ENCODE results near the gene CHIT1.

CHIT1 gene

GRCh38 chr1:203274603-203275381 lies 45.3 kb upstream of the CHIT1 start:
- no peaks in the 10 kb centered on the region for H3K36me3 ChIP-seq (ENCODE audit: insufficient read depth, insufficient read length, low read length)
- TF ChIP-seq SUZ12 (IDR thresholded peaks at IDR 0.05; ENCODE audit: extremely low read depth, insufficient read depth, insufficient read length) = no peak
- H3K4me1 ChIP-seq (ENCODE audit: insufficient read depth, insufficient read length) = peaks cover 13% of the 10 kb centered on the region
- no peak overlapping the region for H3K9ac ChIP-seq (ENCODE audit: insufficient read length, low read depth)
- peaks cover 41% of the 10 kb centered on the region for H3K27me3 ChIP-seq (ENCODE audit: insufficient read depth, insufficient read length)
- DNase-seq (ENCODE audit: low read depth, low spot score) = no peak
- no peak overlapping the region for H3K4me3 ChIP-seq (ENCODE audit: insufficient read length, low read depth)
- no peaks in the 10 kb centered on the region for H3K9me3 ChIP-seq (ENCODE audit: insufficient read depth, low read length)

DNA sequence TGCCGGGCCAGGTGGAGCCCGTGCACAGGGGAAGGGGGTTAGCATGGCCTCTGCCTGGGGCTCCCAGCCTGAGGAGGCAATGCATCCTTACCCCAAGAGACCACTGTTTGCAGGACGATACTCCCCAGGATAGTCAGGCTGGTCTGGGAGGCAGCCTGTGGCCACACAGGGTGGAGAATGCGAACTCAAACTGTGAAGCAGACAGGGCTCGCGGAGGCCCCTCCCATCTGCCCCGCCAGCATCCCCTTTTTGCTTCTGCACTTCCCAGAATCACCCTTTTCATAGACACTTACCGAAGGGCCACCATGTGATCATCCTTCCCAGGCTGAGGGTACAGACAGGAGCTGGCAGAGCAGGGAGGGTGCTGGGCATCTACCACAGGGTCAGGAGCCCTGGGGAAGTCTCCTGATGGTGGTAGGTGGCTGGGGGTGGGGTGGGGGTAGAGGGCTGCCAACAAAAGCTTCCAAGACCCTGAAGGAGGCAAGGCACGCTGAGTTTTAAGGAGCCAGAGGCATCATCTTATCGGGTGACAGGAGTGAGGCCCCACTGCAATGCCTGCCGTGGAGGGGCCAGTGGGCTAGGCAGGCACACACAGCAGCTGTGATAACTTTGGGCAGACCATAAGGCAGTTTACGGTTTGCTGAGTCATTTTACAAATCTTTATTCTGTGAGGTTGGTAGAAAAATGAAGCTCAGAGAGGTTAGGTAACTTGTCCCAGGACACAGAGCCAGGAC lies 44.6 kb upstream of the CHIT1 start:
- H3K9me3 ChIP-seq (ENCODE audit: insufficient read depth, low read length) = no peaks in the 10 kb centered on the region
- H3K36me3 ChIP-seq (ENCODE audit: insufficient read depth, insufficient read length, low read length) = no peaks in the 10 kb centered on the region
- TF ChIP-seq YY1 (IDR thresholded peaks at IDR 0.05; ENCODE audit: insufficient read depth, insufficient read length) (no peak), SUZ12 (IDR thresholded peaks at IDR 0.05; ENCODE audit: extremely low read depth, insufficient read depth, insufficient read length) (no peak), ZNF274 (IDR thresholded peaks at IDR 0.05; ENCODE audit: low read depth, low read length) (no peak)
- peaks cover 13% of the 10 kb centered on the region for H3K4me1 ChIP-seq (ENCODE audit: insufficient read depth, insufficient read length)
- peaks cover 41% of the 10 kb centered on the region for H3K27me3 ChIP-seq (ENCODE audit: insufficient read depth, insufficient read length)
- peak overlapping the region; percentile 41 for H3K4me3 ChIP-seq (ENCODE audit: insufficient read length, low read depth)
- H3K9ac ChIP-seq (ENCODE audit: insufficient read length, low read depth) = peak overlapping the region; percentile 82
- DNase-seq (ENCODE audit: low read depth, low spot score) = no peak

GRCh38 chr1:203273206-203273868 lies 43.9 kb upstream of the CHIT1 start:
- peaks cover 41% of the 10 kb centered on the region for H3K27me3 ChIP-seq (ENCODE audit: insufficient read depth, insufficient read length)
- peak overlapping the region; percentile 82 for H3K9ac ChIP-seq (ENCODE audit: insufficient read length, low read depth)
- H3K4me3 ChIP-seq (ENCODE audit: insufficient read length, low read depth) = peak overlapping the region; percentile 41
- H3K36me3 ChIP-seq (ENCODE audit: insufficient read depth, insufficient read length, low read length) = no peaks in the 10 kb centered on the region
- DNase-seq (ENCODE audit: low read depth, low spot score) = peak; percentile 82
- H3K4me1 ChIP-seq (ENCODE audit: insufficient read depth, insufficient read length) = peaks cover 14% of the 10 kb centered on the region
- TF ChIP-seq YY1 (IDR thresholded peaks at IDR 0.05; ENCODE audit: insufficient read depth, insufficient read length) = no peak
- TF ChIP-seq SUZ12 (IDR thresholded peaks at IDR 0.05; ENCODE audit: extremely low read depth, insufficient read depth, insufficient read length) = no peak
- no peak for TF ChIP-seq ZNF274 (IDR thresholded peaks at IDR 0.05; ENCODE audit: low read depth, low read length)
- no peaks in the 10 kb centered on the region for H3K9me3 ChIP-seq (ENCODE audit: insufficient read depth, low read length)

DNA sequence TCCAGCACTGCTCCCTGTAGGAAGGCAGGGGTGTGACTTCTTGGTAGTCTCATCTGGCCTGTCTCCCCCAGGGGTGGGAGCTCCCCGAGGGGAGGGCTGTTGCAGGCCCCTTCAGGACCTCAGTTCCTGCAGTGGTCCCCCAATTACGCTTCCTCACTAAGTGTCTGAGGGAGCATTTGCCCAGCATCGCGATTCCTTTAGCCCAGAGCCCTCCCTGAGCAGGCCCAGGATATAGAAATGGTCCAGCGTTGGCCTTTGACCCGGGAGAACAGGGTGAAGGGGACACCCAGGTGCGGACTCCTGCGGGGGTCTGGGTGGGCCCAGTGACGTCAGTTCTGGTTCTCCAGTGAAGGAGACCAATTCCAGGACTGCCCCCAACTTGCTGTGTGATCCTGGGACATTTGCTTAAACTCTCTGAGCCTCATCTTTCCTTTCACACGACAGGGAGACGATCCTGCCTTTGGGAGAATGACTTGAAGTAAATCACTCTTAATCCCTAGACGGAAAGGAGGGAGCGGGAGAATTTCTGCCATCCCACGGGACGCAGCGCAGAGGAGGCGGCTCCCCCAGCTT lies 43.2 kb upstream of the CHIT1 start:
- TF ChIP-seq ZNF274 (IDR thresholded peaks at IDR 0.05; ENCODE audit: low read depth, low read length) (no peak), YY1 (IDR thresholded peaks at IDR 0.05; ENCODE audit: insufficient read depth, insufficient read length) (no peak), SUZ12 (IDR thresholded peaks at IDR 0.05; ENCODE audit: extremely low read depth, insufficient read depth, insufficient read length) (no peak)
- H3K4me3 ChIP-seq (ENCODE audit: insufficient read length, low read depth) = peak overlapping the region; percentile 41
- H3K36me3 ChIP-seq (ENCODE audit: insufficient read depth, insufficient read length, low read length) = no peaks in the 10 kb centered on the region
- peaks cover 41% of the 10 kb centered on the region for H3K27me3 ChIP-seq (ENCODE audit: insufficient read depth, insufficient read length)
- H3K9me3 ChIP-seq (ENCODE audit: insufficient read depth, low read length) = no peaks in the 10 kb centered on the region
- H3K9ac ChIP-seq (ENCODE audit: insufficient read length, low read depth) = peak overlapping the region; percentile 33
- peaks cover 13% of the 10 kb centered on the region for H3K4me1 ChIP-seq (ENCODE audit: insufficient read depth, insufficient read length)
- no peak for DNase-seq (ENCODE audit: low read depth, low spot score)

DNA sequence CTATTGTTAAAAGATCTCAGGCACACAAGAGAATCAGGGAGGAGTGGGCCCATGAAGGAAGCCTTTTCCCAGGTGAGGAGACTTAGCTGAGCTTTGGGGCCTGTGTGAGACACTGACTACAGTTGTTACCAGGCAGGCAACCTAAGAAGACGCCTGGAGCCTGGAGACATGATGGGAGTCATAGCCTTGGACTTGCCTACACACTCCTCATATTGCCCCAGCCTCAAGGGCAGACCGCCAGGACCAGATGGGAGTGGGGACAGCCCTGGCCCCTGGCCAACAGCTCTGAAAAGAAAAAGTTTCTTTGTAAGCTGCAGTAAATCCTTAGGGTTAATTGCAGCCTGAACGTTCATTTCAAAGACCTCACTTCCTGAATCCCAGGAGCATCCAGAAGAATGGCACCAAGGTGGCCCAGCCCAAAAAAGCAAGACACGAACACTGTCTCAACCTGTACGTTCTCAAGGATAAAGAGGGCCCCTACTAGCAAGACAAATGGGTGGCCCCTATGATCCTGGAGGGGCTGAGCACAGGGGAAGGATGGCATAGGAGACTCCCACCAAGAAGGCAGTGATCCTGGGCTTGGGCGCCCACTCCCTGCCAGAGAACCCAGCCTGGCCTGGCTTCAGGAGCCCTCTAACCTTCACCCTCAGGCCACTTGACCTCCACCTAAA lies 42.6 kb upstream of the CHIT1 start:
- DNase-seq (ENCODE audit: low read depth, low spot score) = no peak
- H3K27me3 ChIP-seq (ENCODE audit: insufficient read depth, insufficient read length) = peaks cover 40% of the 10 kb centered on the region
- H3K9ac ChIP-seq (ENCODE audit: insufficient read length, low read depth) = no peak overlapping the region
- TF ChIP-seq SUZ12 (IDR thresholded peaks at IDR 0.05; ENCODE audit: extremely low read depth, insufficient read depth, insufficient read length) (no peak), YY1 (IDR thresholded peaks at IDR 0.05; ENCODE audit: insufficient read depth, insufficient read length) (no peak), ZNF274 (IDR thresholded peaks at IDR 0.05; ENCODE audit: low read depth, low read length) (no peak)
- peaks cover 11% of the 10 kb centered on the region for H3K4me1 ChIP-seq (ENCODE audit: insufficient read depth, insufficient read length)
- H3K4me3 ChIP-seq (ENCODE audit: insufficient read length, low read depth) = no peak overlapping the region
- no peaks in the 10 kb centered on the region for H3K9me3 ChIP-seq (ENCODE audit: insufficient read depth, low read length)
- no peaks in the 10 kb centered on the region for H3K36me3 ChIP-seq (ENCODE audit: insufficient read depth, insufficient read length, low read length)

GRCh38 chr1:203271018-203271743 lies 41.7 kb upstream of the CHIT1 start:
- DNase-seq (ENCODE audit: low read depth, low spot score) = no peak
- H3K4me3 ChIP-seq (ENCODE audit: insufficient read length, low read depth) = no peak overlapping the region

More at GRCh38 chr1:203271018-203271743, 41.7 kb upstream of the CHIT1 start:
- peaks cover 11% of the 10 kb centered on the region for H3K4me1 ChIP-seq (ENCODE audit: insufficient read depth, insufficient read length)
- no peaks in the 10 kb centered on the region for H3K36me3 ChIP-seq (ENCODE audit: insufficient read depth, insufficient read length, low read length)
- peaks cover 32% of the 10 kb centered on the region for H3K27me3 ChIP-seq (ENCODE audit: insufficient read depth, insufficient read length)
- no peak overlapping the region for H3K9ac ChIP-seq (ENCODE audit: insufficient read length, low read depth)
- no peaks in the 10 kb centered on the region for H3K9me3 ChIP-seq (ENCODE audit: insufficient read depth, low read length)
- TF ChIP-seq ZNF274 (IDR thresholded peaks at IDR 0.05; ENCODE audit: low read depth, low read length) = no peak
- TF ChIP-seq YY1 (IDR thresholded peaks at IDR 0.05; ENCODE audit: insufficient read depth, insufficient read length) = peak; percentile 80

Measured in NT2/D1 (cell line).